ENCODE data around the gene AGTPBP1. TPM values are rescaled to one million over a fixed set of nuclear protein-coding genes. Genes with fewer than 3 reads are reported as not detected.

The AGTPBP1 gene
- total and polyA plus RNA-seq, 9 of the 15 experiments (the other 6 are each of a cell fraction or from before 2014, with no cell fraction given): 1.4 to 7.9 (median 4.6) TPM

DNA sequence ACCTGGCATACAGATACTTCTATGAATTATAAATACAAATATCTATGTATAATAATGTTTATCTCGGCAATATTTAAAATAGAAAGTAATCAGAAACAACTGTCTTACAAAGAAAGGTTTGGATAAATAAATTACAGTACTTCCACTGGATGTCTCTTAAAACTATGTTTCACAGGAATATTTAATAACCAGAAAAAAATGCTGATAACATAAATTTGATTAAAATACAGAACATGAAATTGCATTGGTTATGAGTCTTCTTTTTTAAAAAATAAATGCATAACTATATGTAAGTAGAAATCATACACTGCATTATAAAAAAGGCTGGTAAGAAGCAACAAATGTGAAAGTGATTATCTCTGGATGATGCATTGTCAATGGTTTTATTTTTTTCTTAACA, 126.0 kb downstream of the AGTPBP1 start:
- H3K9me3 ChIP-seq (replicated peaks; ENCODE audit: control insufficient read depth, insufficient read depth, low read depth, low read length): no peaks in the 10 kb centered on the region
- FAIRE-seq: no peak
- no peaks in the 10 kb centered on the region for H3K27me3 ChIP-seq (ENCODE audit: control insufficient read depth in 2 of 2, insufficient read depth in 2 of 2, low read length in 2 of 2)
- TF ChIP-seq TAL1 (IDR thresholded peaks at IDR 0.05): no peak
- no peak for TF ChIP-seq ZNF551 (CRISPR knock-in tag; IDR thresholded peaks at IDR 0.05)
- TF ChIP-seq ZNF316 (IDR thresholded peaks at IDR 0.05): peak; percentile 53
- no peak for TF ChIP-seq SRSF7 (optimal IDR thresholded peaks at IDR 0.05; ENCODE audit: low read depth, low read length)
- TF ChIP-seq MCM2 (IDR thresholded peaks at IDR 0.05; ENCODE audit: low read depth): no peak
- TF ChIP-seq TAF7 (tag; IDR thresholded peaks at IDR 0.05): no peak
- no peak for ATAC-seq
- H3K27ac ChIP-seq (ENCODE audit: extremely low read depth, low read depth, low read length): no peak overlapping the region
- ChIA-PET CTCF (ENCODE audit: low intra/inter-chr PET ratio) (no interaction called here), POLR2A (no interaction called here)
- intact Hi-C loops (cut with micrococcal nuclease) (no loop called here), in situ Hi-C loops (cut with MboI) (no loop called here)
- no peak for DNase-seq (ENCODE audit: extremely low read depth in 1 of 4, low spot score in 3 of 4)
- no peak overlapping the region for H3K4me2 ChIP-seq (ENCODE audit: insufficient read depth, low read length)
- H2AFZ ChIP-seq (ENCODE audit: low read depth, low read length): no peak overlapping the region
- no peaks in the 10 kb centered on the region for H3K9me1 ChIP-seq (ENCODE audit: control insufficient read depth, insufficient read depth, low read length)
- 15% methylated on average over 1 of the region's 1 CpG for WGBS (ENCODE audit: insufficient coverage, low coverage, missing lambda C conversion rate)
- no peak overlapping the region for H3K9ac ChIP-seq (ENCODE audit: insufficient read depth in 1 of 2, low read depth in 2 of 2, low read length in 2 of 2)
- no peaks in the 10 kb centered on the region for H3K4me1 ChIP-seq (replicated peaks in 1 of 2; ENCODE audit: control insufficient read depth in 2 of 2, insufficient read depth in 2 of 2, low read length in 2 of 2)
- no peak overlapping the region for H3K4me3 ChIP-seq
- no peaks in the 10 kb centered on the region for H3K79me2 ChIP-seq (ENCODE audit: control insufficient read depth, insufficient read depth, low read length)
- H4K20me1 ChIP-seq (replicated peaks; ENCODE audit: control insufficient read depth, insufficient read depth, low read length): no peaks in the 10 kb centered on the region
- BruUV-seq (replicated peaks): no TSS peak
- H3K36me3 ChIP-seq (ENCODE audit: control insufficient read depth, insufficient read depth, low read length): no peaks in the 10 kb centered on the region

Measured in K562 (cell line).